Fibroblast of skin of right quadriceps (primary cell): ENCODE results near the gene HMX1.

ENCODE experiments used
- DNase-seq: peaks from one replicate; pipeline ENCODE4 v3.0.0-alpha.2; 2013

HMX1 gene

GRCh38 chr4:8854931-8855330 is 16.7 kb downstream of the HMX1 start:
- DNase-seq, result peak; percentile 3

DNA sequence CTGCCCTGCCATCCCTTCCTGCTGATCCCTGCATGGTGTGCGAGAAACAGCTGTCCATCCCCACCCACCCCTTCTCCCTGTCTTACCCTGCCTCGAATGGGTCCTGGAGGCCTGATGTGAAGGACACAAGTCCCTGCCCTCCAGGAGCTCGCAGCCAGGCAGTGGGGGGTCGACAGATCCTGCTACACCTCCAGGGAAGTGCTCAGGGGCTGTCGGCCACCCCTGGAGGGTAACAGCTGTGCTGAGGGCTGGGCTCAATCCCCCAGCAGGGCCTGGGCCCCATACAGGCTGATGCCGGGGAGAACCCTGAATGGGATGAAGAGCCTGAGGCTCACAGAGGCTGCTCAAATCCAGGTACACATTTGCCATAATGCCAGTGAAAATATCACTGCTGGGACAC is 17.6 kb downstream of the HMX1 start:
- no peak for DNase-seq

DNA sequence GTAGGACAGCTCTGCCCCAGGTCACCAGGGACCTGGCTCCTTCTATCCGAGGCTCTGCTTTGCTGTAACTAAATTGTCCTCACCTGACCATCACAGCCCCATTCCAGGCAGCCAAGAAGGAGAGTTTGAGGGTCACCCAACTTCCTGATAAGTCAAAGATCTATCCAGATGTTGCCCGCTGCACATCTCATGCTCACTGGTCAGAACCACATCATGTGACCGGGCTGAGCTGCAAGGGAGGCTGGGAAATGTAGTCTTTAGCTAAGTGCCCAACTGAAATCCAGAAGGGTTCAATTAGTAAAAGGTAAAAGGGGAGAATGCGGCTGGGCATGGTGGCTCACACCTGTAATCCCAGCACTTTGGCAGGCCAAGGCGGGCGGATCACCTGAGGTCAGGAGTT is 18.4 kb downstream of the HMX1 start:
- DNase-seq, result no peak

- DNase-seq, result no peak
Measured at GRCh38 chr4:8852118-8852704, 19.4 kb downstream of the HMX1 start.

DNA sequence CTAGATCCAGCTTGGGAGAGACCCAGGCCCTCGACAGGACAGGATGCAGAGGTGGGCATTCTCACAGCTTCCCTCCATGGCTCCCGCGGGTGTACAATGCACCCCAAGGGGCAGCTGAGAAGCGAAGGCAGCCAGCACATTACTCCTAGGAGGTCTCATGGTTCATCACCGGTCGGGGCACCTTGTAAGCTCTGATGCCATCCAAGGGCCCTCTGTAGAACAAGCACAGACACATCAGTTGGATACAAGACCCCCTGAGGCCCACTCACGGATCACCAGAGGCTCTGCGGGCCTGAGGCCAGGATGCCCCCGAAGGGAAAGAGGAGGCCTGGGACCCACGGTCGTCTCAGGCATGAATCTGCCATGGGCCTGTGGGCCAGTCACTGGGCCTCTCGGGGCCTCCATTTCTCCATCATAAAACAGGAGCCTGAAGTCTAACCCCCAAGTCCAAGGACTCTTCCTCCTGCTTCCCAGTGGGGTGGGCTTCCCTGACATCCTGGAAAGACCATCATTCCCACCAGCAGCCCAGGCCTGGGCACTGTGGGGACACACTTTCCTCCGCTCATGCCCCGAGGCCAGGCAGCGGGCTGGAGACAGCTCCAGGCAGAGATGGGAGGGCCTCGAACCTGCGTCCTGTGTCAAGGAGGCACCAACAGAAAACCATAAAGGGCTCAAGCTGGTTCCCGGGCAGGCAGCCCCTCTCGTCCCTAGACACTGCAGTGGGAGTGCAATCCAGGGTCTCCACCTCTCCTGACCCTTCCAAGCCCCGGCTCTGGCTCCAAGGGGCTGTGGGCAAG is 20.1 kb downstream of the HMX1 start:
- DNase-seq, result no peak

GRCh38 chr4:8850830-8851188 is 20.8 kb downstream of the HMX1 start:
- DNase-seq, result no peak

- no peak for DNase-seq
Measured at GRCh38 chr4:8850074-8850829, 21.4 kb downstream of the HMX1 start.

- no peak for DNase-seq
Measured at GRCh38 chr4:8849266-8850073, 22.2 kb downstream of the HMX1 start.

DNA sequence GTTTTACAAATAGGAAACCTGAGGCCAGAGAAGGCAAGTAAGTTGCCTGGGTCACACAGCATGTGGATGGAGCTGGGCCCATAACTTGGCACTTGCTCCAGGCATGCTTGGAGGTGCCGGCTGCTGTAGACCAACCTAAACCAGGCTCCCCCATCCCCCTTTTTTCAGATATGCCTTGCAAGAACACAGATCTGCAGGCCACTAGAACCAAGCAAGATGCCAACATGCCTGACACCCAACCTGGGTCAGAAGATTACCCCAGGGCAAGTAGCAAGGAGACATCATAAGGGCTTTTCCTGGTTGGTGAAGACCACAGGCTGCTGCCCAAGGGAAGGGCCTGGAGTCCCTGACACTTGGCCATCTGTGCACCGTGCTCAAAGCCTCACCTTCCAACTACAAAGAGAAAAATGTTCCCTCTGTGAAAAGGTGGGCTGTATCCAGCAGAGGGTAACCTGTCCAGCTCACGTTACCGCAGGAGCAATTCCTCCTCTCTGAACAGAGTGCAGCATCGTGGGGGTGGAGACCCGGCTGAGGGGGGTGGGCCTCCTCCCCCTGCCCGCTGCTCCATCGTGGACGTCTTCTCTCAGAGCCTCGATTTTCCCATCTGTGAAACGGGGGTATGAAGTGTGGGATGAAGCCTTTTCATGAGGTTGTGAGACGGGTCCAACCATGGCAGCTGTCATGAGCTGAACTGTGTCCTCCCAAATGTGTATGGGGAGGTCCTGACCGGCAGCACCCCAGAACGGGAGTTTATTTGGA is 23.0 kb downstream of the HMX1 start:
- DNase-seq, result no peak

- DNase-seq, result no peak
Measured at GRCh38 chr4:8847764-8848163, 23.9 kb downstream of the HMX1 start.

GRCh38 chr4:8847331-8847730 is 24.3 kb downstream of the HMX1 start:
- DNase-seq, result no peak

DNA sequence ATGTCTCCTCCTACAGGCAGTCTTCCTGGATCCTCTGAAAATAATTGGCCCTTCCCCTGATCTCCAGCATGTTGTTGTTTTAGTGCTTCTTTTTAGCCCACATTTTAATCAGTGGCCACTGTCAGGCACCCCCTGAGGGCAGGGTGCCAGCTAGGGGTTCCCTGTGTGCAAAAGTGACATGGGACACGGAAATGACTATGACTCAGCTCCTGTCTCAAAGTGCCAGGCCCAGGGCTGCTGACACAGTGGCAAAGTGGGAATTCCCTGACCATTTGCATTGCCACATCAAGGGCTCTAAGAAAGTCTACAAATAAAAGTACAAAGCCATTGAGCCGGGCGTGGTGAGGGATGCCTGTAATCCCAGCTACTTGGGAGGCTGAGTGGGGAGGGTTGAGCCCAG is 24.8 kb downstream of the HMX1 start:
- no peak for DNase-seq

GRCh38 chr4:8846046-8846720 is 25.5 kb downstream of the HMX1 start:
- DNase-seq, result no peak

- no peak for DNase-seq
Measured at GRCh38 chr4:8844976-8845690, 26.5 kb downstream of the HMX1 start.

- DNase-seq, result no peak
Measured at GRCh38 chr4:8843597-8843996, 28.0 kb downstream of the HMX1 start.

DNA sequence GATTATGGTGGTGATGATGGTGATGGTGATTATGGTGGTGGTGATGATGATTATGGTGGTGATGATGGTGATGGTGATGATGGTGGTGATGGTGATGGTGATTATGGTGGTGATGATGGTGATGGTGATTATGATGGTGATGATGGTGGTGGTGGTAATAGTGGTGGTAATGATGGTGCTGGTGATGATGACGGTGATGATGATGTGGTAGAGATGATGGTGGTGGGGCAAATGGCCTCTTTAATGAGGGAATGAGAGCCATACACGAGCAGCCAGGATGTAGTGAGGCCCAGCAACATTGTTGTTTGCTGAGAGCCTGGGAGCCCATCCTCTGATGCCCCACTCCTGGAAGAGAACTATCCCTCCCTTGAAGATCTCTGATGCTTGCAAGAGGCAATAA is 29.0 kb downstream of the HMX1 start:
- DNase-seq, result no peak

- DNase-seq, result no peak
Measured at GRCh38 chr4:8841678-8842268, 29.9 kb downstream of the HMX1 start.

DNA sequence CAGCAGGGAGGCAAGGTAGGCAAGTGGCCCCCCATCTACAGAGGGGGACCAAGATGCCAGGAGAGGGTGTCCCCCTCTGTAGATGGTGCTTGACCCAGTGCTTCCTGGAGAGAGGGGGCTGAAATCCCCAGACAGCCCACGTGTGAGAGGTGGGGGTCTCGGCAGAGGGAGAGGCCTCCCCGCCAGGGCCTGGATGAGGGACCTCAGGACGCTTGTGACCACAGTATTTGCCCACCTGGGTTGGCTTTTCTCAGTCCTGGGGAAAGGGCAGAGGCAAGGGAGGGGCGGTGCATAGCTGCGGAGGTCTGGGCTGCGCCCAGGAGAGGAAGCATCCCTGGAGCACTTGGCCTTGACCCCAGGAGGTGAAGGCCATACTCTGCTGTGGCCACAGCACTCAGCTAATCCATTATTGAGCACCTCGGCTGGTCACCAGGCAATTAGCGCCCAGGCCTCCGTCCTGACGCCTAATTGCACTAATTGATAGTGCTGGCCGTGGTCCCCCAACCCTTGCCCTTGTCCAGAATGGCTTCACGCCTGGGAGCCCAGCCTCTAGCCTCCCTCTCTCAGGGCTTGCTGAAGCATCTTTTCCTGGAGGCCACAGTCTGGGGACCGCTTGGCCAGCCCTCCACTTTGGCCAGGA is 30.7 kb downstream of the HMX1 start:
- DNase-seq, result no peak

DNA sequence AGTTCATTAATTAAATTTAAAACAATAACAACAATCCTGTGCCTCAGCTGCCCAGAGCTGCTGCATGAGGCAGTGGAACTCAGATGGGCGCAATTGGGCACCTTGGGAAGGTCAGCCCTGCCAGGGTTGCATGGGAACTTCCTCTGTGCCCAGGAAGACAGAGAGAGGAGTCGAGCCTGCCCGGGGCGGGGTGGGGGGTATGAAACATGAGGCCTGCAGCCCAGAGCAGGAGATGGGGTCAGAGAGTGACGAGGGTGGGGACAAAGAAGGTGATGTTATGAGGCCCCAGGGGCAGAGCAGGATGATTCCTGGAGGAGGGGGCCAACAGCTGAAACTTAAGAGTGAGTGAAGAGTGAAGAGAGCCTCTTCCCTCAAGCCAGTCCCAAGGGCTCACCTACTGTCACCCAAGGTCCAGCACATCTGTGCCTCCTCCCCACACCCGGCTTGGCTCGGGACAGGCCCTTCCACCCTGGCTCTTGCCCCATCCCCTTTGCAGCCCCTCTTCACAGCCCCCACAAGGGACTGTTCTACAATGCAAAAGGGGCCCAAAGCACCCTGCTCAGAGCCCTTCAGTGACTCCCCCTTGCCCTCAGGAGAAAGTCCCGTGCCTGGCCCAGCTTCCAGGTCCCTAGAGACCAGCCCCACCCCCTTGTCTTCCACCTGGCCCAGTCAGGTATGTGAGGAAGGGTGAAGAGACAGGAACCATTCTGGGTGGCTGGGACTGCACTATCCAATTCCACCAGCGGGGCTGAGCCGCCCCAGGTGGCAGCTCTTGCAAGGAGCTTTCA is 31.4 kb downstream of the HMX1 start:
- no peak for DNase-seq
